DMS79 (cell line): ENCODE measurements around the gene LRRC75B.

Experiments
- DNase-seq: peaks from one replicate; lab custom pipeline; 2025; lab: John Stamatoyannopoulos, UW

Gene LRRC75B

DNA sequence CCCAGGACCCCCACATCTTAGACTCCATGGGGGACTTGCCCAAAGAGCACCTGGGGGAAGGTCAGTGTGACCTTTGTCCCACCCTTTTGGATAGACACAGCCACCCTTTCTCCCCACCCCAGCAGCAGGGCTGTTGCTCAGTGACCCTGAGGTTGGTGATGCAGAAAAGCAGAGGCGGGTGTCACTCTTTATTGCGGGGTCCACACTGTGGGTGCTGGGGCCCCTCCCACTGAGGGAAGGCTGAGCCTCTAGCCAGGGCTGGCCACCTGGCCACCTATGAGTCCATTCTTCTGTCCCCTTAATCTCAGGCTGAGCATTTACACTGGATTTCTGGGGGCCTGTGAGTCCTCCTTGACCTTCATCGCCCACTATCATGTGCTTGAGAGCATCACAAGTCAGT lies 7.4 kb downstream of the LRRC75B start:
- DNase-seq: no peak

DNA sequence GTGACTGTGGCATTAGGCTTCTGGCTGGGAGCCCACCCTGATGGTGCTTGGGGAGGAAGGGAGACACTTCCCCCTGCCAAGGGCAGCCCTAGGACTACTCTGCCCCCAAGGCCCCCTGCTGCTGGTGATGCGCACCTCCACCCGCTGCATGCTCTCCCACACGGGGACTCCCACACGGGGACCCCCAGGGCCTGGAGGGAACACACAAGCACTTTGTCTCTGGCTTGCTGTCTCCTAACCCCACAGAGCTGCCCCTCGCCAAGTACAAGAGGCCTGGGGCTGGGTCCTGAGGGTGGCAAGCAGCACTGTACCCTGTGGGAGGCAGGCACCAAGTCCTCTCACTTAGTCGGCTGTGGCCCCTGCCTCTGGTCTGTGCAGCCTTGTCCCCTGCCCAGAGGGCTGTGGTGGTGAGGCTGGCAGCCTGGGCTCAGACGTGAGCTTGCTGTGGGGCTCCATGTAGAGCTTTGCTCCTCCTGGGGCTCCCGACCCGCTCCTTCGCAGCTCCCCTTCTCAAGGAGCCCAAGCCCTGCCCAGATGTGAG lies 7.9 kb downstream of the LRRC75B start:
- no peak for DNase-seq

GRCh38 chr22:24584166-24584790 lies 8.6 kb downstream of the LRRC75B start:
- no peak for DNase-seq

DNA sequence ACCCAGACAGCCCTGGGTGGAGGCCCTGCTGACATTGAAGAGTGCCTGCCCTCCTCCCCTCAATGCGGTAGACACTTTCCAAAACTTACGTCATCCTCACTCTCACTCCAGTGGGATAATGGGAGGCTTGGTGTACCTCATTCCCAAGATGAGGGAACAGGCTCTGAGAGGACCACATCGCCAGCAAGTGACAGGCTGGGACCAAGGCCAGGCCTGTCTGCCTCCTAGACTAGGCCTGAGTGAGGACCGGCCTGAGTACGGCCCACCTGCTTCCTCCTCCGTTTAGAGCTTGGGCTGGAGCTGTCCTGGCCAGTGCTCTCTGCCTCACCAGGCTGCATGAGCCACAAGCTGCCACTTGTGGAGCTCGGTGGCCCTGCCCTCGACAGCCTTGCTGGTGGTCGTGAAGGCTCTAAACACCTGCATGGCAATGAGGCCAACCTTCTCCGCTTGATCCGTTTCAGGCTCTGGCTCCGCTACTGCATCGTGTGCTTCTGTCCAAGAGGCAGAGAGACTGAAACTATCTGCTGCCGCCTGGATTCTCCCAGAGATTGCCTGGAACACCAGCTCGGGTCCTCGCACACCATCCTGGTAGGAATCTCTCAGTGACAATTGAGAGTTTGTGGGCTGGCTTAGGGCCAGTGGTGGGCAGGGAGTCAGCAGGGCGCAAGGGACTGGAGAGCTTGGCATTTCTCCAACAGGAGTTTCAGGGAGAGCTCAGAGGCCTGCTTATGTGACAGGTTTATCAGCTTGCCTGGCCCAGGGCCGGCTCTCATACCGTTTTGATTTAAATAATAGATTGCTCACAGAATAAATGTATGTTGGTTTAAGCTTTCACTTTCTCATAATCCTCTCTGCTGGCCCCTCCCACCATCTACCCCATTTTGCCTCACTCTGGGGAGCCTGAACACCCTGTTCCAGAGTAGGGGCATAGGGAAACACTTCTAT lies 9.4 kb downstream of the LRRC75B start:
- DNase-seq: peak; percentile 76

DNA sequence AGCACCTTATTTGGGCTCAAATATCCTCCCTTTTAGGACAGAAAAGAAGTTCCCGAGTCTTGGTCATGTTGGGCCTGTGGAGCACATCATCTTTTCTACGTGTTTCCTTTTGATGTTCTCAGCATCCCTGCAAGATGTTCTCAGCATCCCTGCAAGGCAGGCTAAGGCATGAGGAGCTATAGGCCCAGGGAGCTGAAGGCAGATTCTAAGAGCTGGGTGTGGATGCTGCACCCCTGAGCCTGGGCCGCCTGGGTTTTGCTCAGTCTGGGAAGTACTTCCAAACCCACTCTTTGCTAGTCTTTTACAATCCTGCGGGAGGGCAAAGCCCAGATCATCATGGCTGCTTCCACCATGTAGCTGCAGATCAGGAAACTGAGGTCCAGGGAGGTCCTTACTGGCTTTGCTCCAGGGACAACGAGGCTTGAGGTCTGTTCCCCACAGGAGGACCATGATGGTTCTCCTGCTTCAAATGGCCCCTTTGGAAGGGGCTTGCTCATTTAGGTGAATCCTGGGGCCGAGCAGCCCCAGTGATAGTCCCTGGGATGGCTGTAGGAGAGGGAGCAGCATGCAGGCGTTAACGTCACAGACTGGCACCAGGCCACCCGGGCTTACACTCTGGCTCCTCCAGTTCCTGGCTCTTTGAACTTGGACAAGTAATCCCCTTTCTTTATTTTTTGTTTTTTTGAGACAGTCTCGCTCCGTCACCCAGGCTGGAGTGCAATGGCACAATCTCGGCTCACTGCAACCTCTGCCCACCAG lies 10.6 kb downstream of the LRRC75B start:
- no peak for DNase-seq

- DNase-seq: no peak
Observed at GRCh38 chr22:24580276-24580675, 12.6 kb downstream of the LRRC75B start.

- no peak for DNase-seq
Observed at GRCh38 chr22:24579258-24579601, 13.6 kb downstream of the LRRC75B start.

DNA sequence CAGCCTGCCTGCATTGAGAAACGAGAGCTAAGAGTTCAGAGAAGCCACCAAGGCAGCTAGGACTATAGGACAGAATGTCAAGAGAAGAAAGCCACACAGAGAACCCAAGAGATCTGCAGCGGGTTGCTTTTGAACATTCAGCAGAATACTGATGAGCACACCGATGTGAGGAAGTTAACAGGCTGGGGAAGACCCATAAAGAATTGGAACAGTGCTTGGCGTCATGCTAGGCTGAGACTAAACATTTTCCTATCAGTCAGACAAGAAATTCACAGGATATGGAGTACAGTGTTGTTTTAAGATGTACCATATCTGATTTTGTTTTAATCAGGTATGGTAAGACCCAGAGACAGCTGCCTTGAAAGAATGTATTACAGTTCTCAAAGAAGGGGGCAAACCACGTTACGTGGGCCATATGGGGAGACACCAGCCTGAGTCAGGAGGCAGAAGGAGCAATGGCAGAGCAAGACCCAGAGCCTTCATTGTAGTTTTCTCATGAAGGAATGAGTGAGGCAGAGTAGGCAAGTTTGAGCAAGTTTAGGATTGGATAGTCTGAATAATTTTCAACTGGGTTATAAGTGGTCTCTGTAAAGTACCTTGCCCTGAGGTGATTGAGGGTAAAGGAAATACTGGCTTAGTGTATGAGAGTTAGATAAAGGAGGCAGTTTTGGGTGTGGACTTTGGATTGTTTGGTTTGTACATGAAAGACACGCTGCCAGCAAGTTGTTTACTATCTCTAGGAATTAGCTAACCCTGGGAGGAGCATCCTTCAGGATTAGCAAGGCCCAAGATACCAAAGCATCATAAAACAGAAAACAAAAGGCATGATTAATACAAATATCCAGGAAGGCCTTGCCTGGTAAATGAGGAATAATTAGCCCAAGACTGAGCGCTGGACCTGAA lies 14.3 kb downstream of the LRRC75B start:
- DNase-seq: no peak

- no peak for DNase-seq
Observed at GRCh38 chr22:24576778-24577177, 16.1 kb downstream of the LRRC75B start.

DNA sequence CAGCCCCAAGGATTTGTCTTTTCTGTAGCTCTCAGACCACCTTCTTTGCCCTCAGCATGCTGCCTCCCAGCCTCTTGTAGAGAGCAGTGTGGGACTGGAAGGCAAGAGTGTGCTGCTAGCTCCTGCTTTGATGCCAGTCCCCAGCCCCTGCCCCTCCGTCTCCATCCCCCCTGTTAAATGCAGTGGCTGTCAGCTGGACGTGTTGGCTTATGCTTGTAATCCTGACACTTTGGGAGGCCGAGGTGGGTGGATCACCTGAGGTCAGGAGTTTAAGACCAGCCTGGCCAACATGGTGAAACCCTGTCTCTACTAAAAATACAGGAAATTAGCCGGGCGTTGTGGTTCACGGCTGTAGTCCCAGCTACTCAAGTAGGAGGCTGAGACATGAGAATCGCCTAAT lies 21.6 kb downstream of the LRRC75B start:
- DNase-seq: no peak

- no peak for DNase-seq
Observed at GRCh38 chr22:24567668-24568067, 25.2 kb downstream of the LRRC75B start.

DNA sequence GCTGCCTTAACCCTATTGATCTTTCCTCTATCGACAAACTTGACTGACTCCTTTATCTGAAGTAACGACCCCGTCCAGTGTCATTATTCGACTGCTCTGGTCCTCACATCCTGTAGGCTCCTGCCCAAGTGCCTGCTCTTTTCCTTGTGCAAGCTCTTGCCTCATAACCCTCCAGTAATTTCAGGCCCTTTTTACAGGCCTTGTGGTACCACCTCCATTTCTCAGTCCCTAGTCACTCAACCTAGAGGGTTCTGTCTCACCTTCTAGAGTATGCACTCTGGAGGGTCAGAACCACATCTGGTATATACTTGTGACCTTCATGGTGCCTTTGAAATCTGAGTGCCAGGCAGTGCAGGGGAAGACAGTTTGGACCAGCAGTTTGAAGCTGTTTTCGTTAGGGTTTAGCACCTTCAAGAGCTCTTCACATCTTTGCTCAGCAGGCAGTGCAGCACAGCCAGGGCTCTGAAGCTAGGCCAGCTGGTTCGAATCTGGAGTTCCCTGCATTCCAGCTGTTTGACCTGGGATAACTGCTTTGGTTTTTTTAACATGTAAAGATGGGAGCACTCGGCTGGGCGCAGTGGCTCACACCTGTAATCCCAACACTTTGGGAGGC lies 25.9 kb downstream of the LRRC75B start:
- peak; percentile 80 for DNase-seq

DNA sequence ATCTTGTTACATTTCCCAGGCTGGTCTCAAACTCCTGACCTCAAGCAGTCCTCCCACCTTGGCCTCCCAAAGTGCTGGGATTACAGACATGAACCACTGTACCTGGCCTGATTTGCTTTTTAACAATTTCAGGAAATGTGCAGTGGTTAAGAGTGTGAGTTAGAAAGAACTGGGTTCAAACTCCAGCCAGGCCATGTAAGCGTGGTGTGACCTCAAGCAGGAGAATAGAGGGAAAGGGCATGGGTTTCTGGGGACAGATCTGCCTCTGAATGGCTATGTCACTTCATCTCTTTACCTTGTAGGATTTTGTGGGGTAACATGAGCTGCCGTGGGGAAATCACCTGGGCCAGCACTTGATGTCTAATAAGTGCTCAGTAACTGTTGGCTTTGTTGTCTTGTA lies 27.8 kb downstream of the LRRC75B start:
- DNase-seq: no peak

DNA sequence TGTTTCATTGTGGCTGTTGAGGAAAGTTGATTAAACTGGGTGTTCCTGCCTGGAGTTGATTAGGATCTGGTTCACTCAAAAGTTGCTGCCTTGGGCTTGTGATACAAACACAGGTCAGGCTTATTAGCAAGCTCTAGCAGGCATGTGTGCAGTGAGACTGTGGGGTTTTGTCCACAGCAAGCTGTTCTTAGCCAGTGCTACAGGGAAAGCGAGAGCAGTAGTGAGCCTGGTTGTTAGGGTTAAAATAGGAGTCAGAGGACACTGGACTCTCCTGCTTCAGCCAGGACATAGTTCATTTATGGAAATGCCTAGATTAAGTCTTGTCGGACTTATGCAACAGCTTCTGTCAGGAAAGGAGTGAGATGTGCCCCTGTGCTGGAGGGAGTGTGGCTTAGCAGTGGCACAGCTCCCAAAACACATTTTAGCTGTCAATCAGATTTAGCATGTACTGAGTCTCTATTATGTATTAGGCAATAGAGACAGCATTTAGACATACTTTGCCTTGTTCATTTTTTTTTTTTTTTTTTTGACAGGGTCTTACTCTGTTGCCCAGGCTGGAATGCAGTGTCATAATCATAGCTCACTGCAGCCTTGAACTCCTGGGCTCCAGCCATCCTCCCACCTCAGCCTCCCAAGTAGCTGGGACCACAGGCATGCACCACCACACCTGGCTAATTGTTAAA lies 28.4 kb downstream of the LRRC75B start:
- no peak for DNase-seq

- DNase-seq: no peak
Observed at GRCh38 chr22:24563246-24563645, 29.6 kb downstream of the LRRC75B start.

DNA sequence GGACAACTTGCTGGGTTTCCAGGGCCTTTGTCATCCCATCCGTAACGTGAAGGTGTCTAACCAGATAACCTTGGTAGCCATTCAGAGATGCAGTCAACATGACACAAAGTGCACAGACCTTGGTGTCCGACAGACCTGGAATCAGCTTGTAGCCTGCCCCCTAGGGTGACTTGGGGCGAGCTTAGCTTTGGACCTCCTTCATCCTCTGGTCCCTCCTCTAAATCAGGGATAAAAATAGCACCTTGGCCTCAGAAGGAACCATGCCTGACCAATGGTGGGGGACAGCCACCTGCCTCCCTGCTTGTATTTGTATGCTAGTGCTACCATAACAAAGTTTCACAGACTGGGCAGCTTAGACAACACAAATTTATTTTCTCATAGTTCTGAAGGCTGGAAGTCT lies 33.4 kb downstream of the LRRC75B start:
- DNase-seq: no peak

- peak; percentile 79 for DNase-seq
Observed at GRCh38 chr22:24555165-24556039, 37.5 kb downstream of the LRRC75B start, which contains the start of gene SNRPD3. Gene SNRPD3, plus strand, starts transcription at chr22:24555999. Its CDS starts 1,676 bp downstream, at chr22:24557675.

- DNase-seq: no peak
Observed at GRCh38 chr22:24554313-24555164, 38.3 kb downstream of the LRRC75B start, which contains the start of gene GUCD1. Gene GUCD1, minus strand, starts transcription at chr22:24555138. Its CDS starts 147 bp downstream, at chr22:24554991.
